Measurements from ENCODE around the gene ZBED4.

ZBED4 gene

GRCh38 chr22:49906071-49906798 is 52.6 kb downstream of the ZBED4 start:
- Mint-ChIP-seq H3K36me3 (ENCODE audit: low read depth) (peaks cover 23% of the 10 kb centered on the region), H3K27me3 (no peaks in the 10 kb centered on the region), H3K4me3 (no peak overlapping the region), H3K4me1 (no peaks in the 10 kb centered on the region), H3K9me3 (peaks cover 4% of the 10 kb centered on the region), H3K27ac (no peak overlapping the region)
- no peak for ATAC-seq
- no peak for DNase-seq

GRCh38 chr22:49906799-49907290 is 53.2 kb downstream of the ZBED4 start:
- DNase-seq: no peak
- no peaks in the 10 kb centered on the region for H3K27me3 Mint-ChIP-seq
- peaks cover 17% of the 10 kb centered on the region for H3K36me3 Mint-ChIP-seq (ENCODE audit: low read depth)
- no peak for ATAC-seq
- H3K27ac Mint-ChIP-seq: no peak overlapping the region
- no peaks in the 10 kb centered on the region for H3K9me3 Mint-ChIP-seq
- no peaks in the 10 kb centered on the region for H3K4me1 Mint-ChIP-seq
- no peak overlapping the region for H3K4me3 Mint-ChIP-seq

- Mint-ChIP-seq H3K4me1 (no peaks in the 10 kb centered on the region), H3K4me3 (no peak overlapping the region), H3K27me3 (no peaks in the 10 kb centered on the region), H3K9me3 (no peaks in the 10 kb centered on the region), H3K36me3 (ENCODE audit: low read depth) (peaks cover 13% of the 10 kb centered on the region), H3K27ac (no peak overlapping the region)
- ATAC-seq (no peak), DNase-seq (no peak)
Observed at GRCh38 chr22:49907807-49908206, 54.2 kb downstream of the ZBED4 start.

- Mint-ChIP-seq H3K27ac (no peak overlapping the region), H3K9me3 (no peaks in the 10 kb centered on the region), H3K4me1 (no peaks in the 10 kb centered on the region), H3K4me3 (no peak overlapping the region), H3K27me3 (no peaks in the 10 kb centered on the region), H3K36me3 (ENCODE audit: low read depth) (peaks cover 16% of the 10 kb centered on the region)
- DNase-seq (no peak), ATAC-seq (no peak)
Observed at GRCh38 chr22:49909476-49910205, 56.0 kb downstream of the ZBED4 start.

GRCh38 chr22:49910229-49911155 is 56.8 kb downstream of the ZBED4 start:
- Mint-ChIP-seq H3K27me3 (no peaks in the 10 kb centered on the region), H3K27ac (no peak overlapping the region), H3K9me3 (no peaks in the 10 kb centered on the region), H3K36me3 (ENCODE audit: low read depth) (peaks cover 16% of the 10 kb centered on the region), H3K4me3 (no peak overlapping the region), H3K4me1 (peaks cover under 1% of the 10 kb centered on the region)
- ATAC-seq: no peak
- DNase-seq: no peak

GRCh38 chr22:49911881-49912625 is 58.4 kb downstream of the ZBED4 start:
- Mint-ChIP-seq H3K27ac (no peak overlapping the region), H3K4me3 (no peak overlapping the region), H3K27me3 (no peaks in the 10 kb centered on the region), H3K9me3 (no peaks in the 10 kb centered on the region), H3K4me1 (peaks cover 10% of the 10 kb centered on the region), H3K36me3 (ENCODE audit: low read depth) (peaks cover 16% of the 10 kb centered on the region)
- no peak for ATAC-seq
- no peak for DNase-seq

- Mint-ChIP-seq H3K9me3 (no peaks in the 10 kb centered on the region), H3K27ac (no peak overlapping the region), H3K4me3 (no peak overlapping the region), H3K4me1 (peaks cover 16% of the 10 kb centered on the region), H3K36me3 (ENCODE audit: low read depth) (peaks cover 10% of the 10 kb centered on the region), H3K27me3 (no peaks in the 10 kb centered on the region)
- DNase-seq (no peak), ATAC-seq (no peak)
Observed at GRCh38 chr22:49913026-49913425, 59.4 kb downstream of the ZBED4 start.

- Mint-ChIP-seq H3K4me3 (no peak overlapping the region), H3K27ac (no peak overlapping the region), H3K36me3 (ENCODE audit: low read depth) (peaks cover 10% of the 10 kb centered on the region), H3K4me1 (peaks cover 16% of the 10 kb centered on the region), H3K9me3 (no peaks in the 10 kb centered on the region), H3K27me3 (no peaks in the 10 kb centered on the region)
- ATAC-seq: no peak
- DNase-seq: no peak
Observed at GRCh38 chr22:49913446-49913845, 59.8 kb downstream of the ZBED4 start.

- Mint-ChIP-seq H3K9me3 (no peaks in the 10 kb centered on the region), H3K4me1 (peaks cover 17% of the 10 kb centered on the region), H3K27me3 (no peaks in the 10 kb centered on the region), H3K27ac (no peak overlapping the region), H3K4me3 (no peak overlapping the region), H3K36me3 (ENCODE audit: low read depth) (peaks cover 9% of the 10 kb centered on the region)
- DNase-seq (no peak), ATAC-seq (no peak)
Observed at GRCh38 chr22:49914256-49914655, 60.6 kb downstream of the ZBED4 start.

- H3K36me3 Mint-ChIP-seq (ENCODE audit: low read depth): peaks cover 11% of the 10 kb centered on the region
- H3K27me3 Mint-ChIP-seq: no peaks in the 10 kb centered on the region
- H3K4me1 Mint-ChIP-seq: peaks cover 29% of the 10 kb centered on the region
- no peak for ATAC-seq
- H3K27ac Mint-ChIP-seq: no peak overlapping the region
- DNase-seq: no peak
- no peak overlapping the region for H3K4me3 Mint-ChIP-seq
- no peaks in the 10 kb centered on the region for H3K9me3 Mint-ChIP-seq
Observed at GRCh38 chr22:49915610-49916009, 62.0 kb downstream of the ZBED4 start.

GRCh38 chr22:49916831-49917230 is 63.2 kb downstream of the ZBED4 start:
- Mint-ChIP-seq H3K9me3 (no peaks in the 10 kb centered on the region), H3K4me1 (peaks cover 29% of the 10 kb centered on the region), H3K4me3 (peak overlapping the region; percentile 80), H3K27me3 (no peaks in the 10 kb centered on the region), H3K27ac (peak overlapping the region; percentile 74), H3K36me3 (ENCODE audit: low read depth) (peaks cover 13% of the 10 kb centered on the region)
- ATAC-seq (no peak), DNase-seq (no peak)

GRCh38 chr22:49917974-49918910 is 64.6 kb downstream of the ZBED4 start, which contains the start of the genes ALG12 and CRELD2:
TSS of gene ALG12 (minus strand) at chr22:49918438. CDS start at chr22:49913765, 4,673 bp downstream.
TSS of gene CRELD2 (plus strand) at chr22:49918634. CDS start at chr22:49918770, 136 bp downstream.
- peak; percentile 97 for DNase-seq
- Mint-ChIP-seq H3K4me1 (peaks cover 33% of the 10 kb centered on the region), H3K27me3 (no peaks in the 10 kb centered on the region), H3K4me3 (peak within 1 kb of the TSS; percentile 80), H3K27ac (peak within 1 kb of the TSS; percentile 74), H3K9me3 (no peaks in the 10 kb centered on the region), H3K36me3 (ENCODE audit: low read depth) (peaks cover 9% of the 10 kb centered on the region)
- ATAC-seq: peak; percentile 98

Data from activated naive CD8-positive, alpha-beta T cell treated with anti-CD3 and anti-CD28 coated beads, Interleukin-2, amount 50 U/mL, for 24 hours (primary cell).